ENCODE measurements around the gene UBR4.

- TF ChIP-seq POLR2A (IDR thresholded peaks at IDR 0.05) (no peak), POLR2AphosphoS5 (IDR thresholded peaks at IDR 0.05) (no peak)
These were observed 12.2 kb downstream of the UBR4 start for GRCh38 chr1:19197845-19198244.

Data from suprapubic skin (tissue), 4 donors.